HG02973 (cell line): ENCODE measurements around the gene COX5A.

Source experiments
- ATAC-seq: cut with Tn5 transposase; IDR thresholded peaks from one replicate; pipeline ENCODE4 v1.9.1; 2021; ENCODE audit warnings: moderate library complexity; ENCODE audit not compliant: unreplicated experiment

The COX5A gene

GRCh38 chr15:74873036-74873755 lies 64.7 kb downstream of the COX5A start, which contains the start of gene SCAMP2:
TSS of gene SCAMP2 (minus strand) at chr15:74873365. CDS start at chr15:74873255, 110 bp downstream.
- ATAC-seq: peak; percentile 69

GRCh38 chr15:74872702-74873035 lies 65.2 kb downstream of the COX5A start:
- no peak for ATAC-seq

- ATAC-seq: no peak
Observed at GRCh38 chr15:74870436-74871215, 67.2 kb downstream of the COX5A start.
